ENCODE measurements around the gene MYO7B.

The MYO7B gene

GRCh38 chr2:127535422-127535901 lies at the start of gene MYO7B:
TSS of gene MYO7B (plus strand) at chr2:127535683. CDS start at chr2:127559723, 24,040 bp downstream.
- DNase-seq: no peak

DNA sequence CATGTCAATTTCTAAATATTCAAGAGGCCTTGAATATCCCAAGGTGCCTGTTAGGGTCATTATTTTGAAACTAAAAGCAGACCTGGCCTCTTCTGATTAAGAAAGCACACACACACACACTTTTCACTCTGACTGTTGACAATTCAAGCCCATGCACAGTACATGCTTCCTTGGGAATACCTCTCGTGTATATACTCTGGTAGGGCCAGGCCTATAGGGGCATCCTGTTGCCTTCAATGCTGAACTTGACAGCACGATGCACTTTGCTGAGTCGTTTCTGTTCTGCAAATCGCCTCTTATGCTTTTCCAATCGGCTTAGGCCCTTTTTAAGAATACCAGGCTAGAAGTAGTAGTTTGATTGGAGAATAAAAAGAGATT lies 49.8 kb upstream of the MYO7B start:
- no peak for DNase-seq

DNA sequence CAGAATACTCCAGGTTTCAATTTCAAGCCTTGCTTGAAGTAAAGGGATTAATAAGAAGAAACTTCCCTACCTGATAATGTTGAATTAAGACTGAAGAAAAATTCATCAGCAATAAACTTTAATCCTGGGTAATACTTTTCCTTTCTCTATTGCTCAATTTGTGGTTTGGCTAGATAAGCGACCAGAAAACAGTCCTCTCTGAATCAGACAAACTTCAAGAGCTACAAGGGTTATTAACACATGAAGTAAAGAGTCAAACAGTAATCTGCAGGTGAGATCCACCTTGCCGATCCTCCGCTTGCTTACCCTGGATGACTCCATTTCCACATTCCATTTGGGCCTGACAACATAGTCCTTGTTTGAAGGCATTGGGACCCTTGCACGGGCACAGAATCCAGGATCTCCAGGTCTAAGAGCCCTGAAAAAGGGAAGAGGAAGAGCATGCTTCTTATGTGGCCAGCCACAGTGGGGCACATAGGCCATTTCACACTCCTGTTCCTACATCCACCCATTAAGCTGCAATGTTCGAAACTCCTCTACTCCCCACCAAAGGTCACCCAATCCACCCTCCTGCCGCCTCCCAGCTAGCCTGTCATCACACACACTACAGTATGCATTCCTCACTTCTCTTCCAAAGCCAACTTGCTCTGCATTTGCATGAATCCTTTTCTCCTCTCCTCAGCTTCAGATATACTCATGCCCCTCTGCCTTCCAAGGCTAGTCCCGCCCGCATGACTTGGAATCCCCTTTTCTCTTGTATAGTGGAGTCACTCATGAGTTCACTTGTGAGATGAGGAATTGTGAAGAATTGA lies 49.0 kb upstream of the MYO7B start:
- DNase-seq: no peak

- no peak for DNase-seq
Measured at GRCh38 chr2:127490283-127490682, 45.2 kb upstream of the MYO7B start.

- no peak for DNase-seq
Measured at GRCh38 chr2:127498386-127498785, 37.1 kb upstream of the MYO7B start.

DNA sequence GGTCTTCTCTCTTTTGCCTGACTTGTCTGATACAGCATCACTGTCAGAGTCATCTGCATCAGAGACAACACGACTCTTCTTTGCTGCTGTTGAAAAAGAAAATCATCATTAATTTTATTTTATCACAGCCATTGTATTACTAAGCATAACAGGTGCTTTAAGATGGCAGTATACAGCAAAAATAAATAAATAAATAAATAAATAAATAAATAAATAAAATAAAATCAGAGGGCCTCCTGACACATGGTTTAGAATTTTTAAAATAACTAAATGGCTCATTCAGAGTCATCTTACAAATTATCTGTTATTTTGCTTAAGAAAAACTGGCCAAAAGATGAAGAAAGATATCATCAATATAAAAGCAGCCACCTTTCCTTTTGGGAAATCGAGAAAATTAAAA lies 32.0 kb upstream of the MYO7B start:
- DNase-seq: no peak

GRCh38 chr2:127504552-127505430 lies 30.7 kb upstream of the MYO7B start:
- no peak for DNase-seq

- no peak for DNase-seq
Measured at GRCh38 chr2:127506510-127506909, 29.0 kb upstream of the MYO7B start.

- DNase-seq: no peak
Measured at GRCh38 chr2:127508023-127508630, 27.4 kb upstream of the MYO7B start.

DNA sequence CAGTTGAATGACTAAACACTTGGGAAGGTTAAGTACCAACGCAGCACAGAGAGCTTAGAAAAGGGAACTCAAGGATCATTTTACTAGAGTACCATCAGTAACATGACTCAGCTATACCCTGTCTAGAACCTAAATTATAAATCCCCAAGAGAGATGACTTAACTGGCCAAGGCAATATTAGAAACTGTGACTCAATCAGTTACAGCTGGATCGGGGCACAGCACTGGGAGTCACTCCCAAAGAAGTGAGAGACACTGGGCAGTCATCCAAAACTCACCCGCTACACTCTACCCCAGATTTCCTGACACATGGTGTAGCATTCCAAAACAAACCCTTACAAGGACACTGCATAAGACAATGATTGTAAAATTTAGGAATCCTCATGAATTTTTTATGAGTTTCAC lies 26.9 kb upstream of the MYO7B start:
- DNase-seq: no peak

- DNase-seq: no peak
Measured at GRCh38 chr2:127510073-127510472, 25.4 kb upstream of the MYO7B start.

GRCh38 chr2:127511090-127511695 lies 24.3 kb upstream of the MYO7B start:
- DNase-seq: no peak

GRCh38 chr2:127511917-127512316 lies 23.6 kb upstream of the MYO7B start:
- DNase-seq: no peak

GRCh38 chr2:127512362-127512761 lies 23.1 kb upstream of the MYO7B start:
- no peak for DNase-seq

- DNase-seq: no peak
Measured at GRCh38 chr2:127514076-127514475, 21.4 kb upstream of the MYO7B start.

DNA sequence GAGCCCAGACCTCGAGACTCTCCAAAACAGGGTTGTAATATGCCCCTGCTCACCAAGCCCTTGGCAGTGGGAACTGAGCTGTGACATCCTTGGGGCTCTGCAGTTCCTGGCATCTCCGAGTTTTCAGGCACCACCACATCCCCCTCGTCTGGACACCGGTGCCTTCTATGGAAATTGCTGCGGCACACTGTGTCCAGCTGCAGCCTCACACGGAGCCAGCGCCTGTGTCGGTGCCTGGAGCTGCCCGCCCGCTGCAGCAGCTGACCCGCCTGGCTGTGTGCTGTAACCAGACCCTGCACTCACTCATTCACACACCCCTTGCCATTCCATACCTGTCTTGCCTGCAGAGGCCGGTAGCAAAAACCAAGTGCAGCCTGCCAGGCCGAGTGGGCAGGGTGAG lies 21.0 kb upstream of the MYO7B start:
- DNase-seq: no peak

DNA sequence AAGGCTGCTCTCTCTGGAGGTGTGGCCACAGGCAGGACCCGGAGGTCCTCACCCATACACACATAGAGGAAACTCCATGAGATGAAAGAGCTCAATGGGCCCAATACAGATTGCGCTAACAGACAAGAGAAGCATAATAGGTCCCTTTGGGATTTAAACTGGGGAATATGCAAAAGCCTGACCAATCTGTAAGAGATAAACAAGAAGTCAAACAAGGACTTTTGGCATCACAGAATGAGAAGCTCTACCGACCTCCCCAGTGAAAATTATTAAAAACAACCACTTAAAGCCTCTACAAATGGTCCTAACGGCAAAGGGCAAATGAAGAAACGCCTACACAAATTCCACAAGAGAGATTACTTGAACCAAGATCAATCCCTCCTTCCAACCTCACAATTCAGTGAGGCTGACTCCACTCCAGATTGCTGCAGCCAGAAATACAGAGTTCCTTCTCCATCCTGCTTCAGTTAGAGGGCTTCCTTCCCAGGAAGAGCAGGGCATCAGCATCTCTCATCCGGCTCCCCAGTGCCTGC lies 20.0 kb upstream of the MYO7B start:
- DNase-seq: no peak

DNA sequence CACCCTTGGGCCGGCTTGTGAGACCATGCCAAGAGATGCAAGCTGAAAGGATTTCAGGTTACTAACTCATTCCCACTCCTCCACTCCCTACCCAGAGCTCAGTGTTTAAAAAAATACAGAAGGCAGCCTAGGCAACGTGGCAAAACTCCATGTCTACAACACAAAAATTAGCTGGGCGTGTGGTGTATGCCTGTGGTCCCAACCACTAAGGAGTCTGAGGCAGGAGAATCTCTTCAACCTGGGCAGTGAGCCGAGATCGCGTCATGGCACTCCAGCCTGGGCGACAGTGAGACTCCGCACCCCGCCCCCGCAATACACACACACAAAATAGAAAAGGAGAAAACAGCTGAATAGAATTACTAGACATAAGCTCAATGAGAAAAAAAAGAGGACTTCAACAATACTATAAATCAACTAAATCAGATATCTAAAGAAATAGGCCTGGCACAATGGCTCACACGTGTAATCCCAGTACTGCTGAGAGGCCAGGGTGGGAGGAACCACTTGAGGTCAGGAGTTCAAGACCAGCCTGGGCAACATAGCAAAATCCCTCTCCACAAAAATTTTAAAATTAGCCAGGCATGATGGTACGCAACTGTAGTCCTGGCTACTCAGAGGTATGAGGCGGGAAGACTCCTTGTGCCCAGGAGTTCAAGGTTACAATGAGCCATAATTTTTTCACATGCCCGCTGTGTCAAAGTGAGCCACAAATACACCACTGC lies 19.3 kb upstream of the MYO7B start:
- no peak for DNase-seq

GRCh38 chr2:127517465-127517864 lies 18.0 kb upstream of the MYO7B start:
- DNase-seq: no peak

- no peak for DNase-seq
Measured at GRCh38 chr2:127520424-127520823, 15.1 kb upstream of the MYO7B start.

GRCh38 chr2:127523269-127523939 lies 12.1 kb upstream of the MYO7B start:
- DNase-seq: no peak

Data from NCI-H187 (cell line).